AG09309 (cell line): ENCODE data around the gene PTPRM.

Experiments
- DNase-seq: peaks from one replicate; pipeline ENCODE4 v3.0.0-alpha.2; 2010; ENCODE audit warnings: low read depth
- H3K4me3 ChIP-seq: 2 replicates; pipeline ENCODE4 v1.5.1; 2011; ENCODE audit warnings: mild to moderate bottlenecking, low read depth, low read length, moderate library complexity; ENCODE audit not compliant: control insufficient read depth
- TF ChIP-seq, protein P1 (sequence below): IDR thresholded peaks from 2 replicates; pipeline ENCODE4 v1.5.1; 2011; ENCODE audit warnings: mild to moderate bottlenecking, low read depth, low read length, inconsistent platforms; ENCODE audit not compliant: insufficient read depth, control insufficient read depth; ENCODE audit errors: missing control alignments

Gene PTPRM

DNA sequence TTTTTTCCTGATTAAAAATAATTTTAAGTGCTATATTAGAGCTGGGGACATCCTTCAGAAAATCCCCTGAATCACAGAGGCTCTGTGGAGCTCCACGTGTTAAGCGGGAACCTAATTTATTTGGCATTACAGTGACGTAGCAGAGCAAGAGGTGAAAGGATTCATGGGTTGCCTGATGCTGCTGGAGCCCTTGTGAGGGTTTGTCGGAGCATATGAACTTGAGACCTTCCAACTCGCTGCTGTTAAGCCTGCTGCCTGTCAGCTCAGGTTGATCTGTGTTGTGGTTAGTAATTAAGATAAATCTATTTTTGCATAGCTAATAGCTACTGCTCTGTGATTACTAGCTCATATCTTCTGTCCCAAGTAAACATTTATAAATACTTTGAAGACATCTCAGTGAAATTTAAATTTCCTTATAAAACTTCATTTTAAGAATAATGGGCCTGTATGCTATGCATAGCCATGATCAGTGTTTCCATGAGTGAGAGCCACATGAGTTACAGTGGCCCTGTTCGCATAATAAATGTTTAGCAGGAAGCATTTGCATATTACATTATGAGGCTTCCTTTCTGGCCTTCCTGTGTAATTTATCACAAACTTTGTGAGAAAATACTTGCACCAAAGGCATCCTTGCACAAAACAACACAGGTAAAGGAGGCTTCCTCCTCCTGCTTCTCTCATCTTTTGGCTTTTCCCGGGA is 438.9 kb downstream of the PTPRM start:
- H3K4me3 ChIP-seq: no peak overlapping the region
- TF ChIP-seq, protein P1, sequence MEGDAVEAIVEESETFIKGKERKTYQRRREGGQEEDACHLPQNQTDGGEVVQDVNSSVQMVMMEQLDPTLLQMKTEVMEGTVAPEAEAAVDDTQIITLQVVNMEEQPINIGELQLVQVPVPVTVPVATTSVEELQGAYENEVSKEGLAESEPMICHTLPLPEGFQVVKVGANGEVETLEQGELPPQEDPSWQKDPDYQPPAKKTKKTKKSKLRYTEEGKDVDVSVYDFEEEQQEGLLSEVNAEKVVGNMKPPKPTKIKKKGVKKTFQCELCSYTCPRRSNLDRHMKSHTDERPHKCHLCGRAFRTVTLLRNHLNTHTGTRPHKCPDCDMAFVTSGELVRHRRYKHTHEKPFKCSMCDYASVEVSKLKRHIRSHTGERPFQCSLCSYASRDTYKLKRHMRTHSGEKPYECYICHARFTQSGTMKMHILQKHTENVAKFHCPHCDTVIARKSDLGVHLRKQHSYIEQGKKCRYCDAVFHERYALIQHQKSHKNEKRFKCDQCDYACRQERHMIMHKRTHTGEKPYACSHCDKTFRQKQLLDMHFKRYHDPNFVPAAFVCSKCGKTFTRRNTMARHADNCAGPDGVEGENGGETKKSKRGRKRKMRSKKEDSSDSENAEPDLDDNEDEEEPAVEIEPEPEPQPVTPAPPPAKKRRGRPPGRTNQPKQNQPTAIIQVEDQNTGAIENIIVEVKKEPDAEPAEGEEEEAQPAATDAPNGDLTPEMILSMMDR: no peak
- no peak for DNase-seq

DNA sequence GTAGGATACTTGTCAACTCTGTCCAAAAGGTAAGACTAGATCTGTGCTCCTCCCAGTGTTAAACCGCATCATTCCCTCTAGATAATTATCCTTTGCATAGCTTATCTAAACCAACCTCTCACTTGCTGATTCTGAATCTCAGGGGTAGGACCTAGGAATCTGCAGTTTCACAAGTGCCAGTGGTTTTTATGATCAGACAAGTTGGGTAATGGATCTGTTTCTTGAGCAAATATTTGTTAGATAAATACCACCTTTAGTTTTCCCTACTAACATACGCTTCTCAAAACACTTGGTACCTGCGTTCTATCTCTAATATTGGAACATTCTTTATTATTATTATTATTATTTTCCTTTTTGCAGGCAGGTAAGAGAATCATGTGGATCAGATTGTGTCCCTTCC is 439.9 kb downstream of the PTPRM start:
- TF ChIP-seq, protein P1: no peak
- no peak for DNase-seq

DNA sequence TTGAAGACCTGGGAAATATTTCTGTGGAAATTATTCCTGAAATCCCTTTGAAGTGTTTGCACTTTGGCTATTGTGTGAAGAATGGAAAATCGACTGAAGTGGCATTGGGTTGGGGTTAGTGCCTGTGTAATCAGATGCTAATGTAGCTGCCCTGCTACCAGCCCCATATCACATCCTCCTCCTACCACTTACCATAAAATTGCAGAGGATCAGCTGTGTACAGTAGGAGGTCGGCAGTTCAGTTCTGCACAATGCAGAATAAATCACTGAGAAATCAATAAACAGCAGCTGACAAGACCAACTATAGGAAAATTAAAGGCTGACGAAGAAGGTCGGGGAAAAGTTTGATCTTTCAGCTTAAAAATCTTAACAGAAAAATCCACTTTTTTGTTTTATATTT is 440.9 kb downstream of the PTPRM start:
- no peak overlapping the region for H3K4me3 ChIP-seq
- no peak for DNase-seq
- TF ChIP-seq, protein P1: no peak

More for the DNA sequence above, 439.9 kb downstream of the PTPRM start:
- H3K4me3 ChIP-seq: no peak overlapping the region

DNA sequence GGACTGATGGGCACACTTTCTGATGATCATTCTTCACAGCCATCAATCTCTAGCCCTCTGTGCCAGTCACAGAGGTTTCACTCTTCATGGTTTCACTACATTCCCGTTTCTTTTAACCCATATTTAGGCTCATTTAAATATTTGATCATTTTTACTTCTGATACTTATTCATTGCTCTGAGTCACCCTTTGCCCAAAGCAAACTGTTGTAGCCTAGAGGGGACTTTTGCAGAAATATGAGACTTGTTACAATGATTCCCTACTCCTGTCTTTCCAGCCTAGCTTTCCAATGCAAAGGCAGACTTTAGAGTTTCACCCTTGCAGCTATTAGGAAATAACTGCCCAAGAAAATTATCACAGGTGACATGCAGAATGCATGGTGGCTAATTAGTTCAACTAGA is 444.2 kb downstream of the PTPRM start:
- no peak for DNase-seq
- TF ChIP-seq, protein P1: no peak
- no peak overlapping the region for H3K4me3 ChIP-seq

DNA sequence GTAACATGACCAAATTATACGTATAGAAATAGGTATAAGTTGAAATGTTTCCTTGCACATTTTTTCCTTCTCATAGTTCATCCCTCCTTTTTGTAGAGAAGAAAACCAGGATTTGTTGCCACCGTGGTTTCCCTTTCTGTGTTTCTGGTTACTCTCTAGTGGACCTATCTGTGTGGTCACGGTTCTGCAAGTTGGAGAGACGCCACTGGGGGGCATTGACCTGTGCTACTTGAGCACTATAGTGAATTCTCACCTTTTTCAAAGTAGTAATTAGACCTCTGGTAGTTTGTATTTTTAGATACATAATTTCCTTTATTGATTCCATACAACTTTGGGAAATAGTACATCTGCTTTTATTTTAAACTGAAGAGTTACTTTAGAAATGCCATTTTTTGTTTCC is 444.8 kb downstream of the PTPRM start:
- TF ChIP-seq, protein P1: no peak
- DNase-seq: no peak
- no peak overlapping the region for H3K4me3 ChIP-seq

DNA sequence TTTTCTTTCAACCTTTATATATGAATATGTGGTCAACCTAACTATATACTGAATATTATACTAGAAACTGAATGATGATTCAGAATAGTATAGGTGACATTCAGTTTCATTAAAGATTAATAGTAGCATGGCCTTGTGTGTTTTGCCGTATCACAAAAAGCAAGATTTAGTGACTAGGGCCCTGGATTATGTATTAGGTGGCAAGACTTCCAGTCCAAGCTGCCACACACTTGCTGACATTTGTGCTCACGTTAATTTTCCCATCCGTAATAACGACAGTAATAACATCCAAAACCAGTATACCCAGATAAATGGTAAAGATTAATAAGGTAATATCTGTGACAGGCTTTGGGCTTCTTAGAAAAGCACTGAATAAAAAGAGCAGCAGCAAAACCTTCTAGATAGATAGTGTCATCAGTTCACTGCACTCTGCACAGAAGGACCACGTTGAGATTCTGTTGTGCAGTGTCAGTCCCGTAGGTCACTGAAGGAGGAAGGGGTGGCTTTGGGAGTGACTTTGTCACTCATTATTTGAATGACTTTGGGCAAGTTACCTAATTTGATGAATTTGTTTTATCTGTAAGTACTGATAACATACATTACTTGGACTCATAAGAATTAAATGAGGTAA is 451.7 kb downstream of the PTPRM start:
- no peak for DNase-seq
- H3K4me3 ChIP-seq: no peak overlapping the region
- TF ChIP-seq, protein P1: no peak
